Epithelial cell of proximal tubule (primary cell): ENCODE results near the gene CSTF1. TPM values are rescaled to one million over a fixed set of nuclear protein-coding genes. Genes with fewer than 3 reads are reported as not detected.

ENCODE experiments used
- DNase-seq: peaks from one replicate; pipeline ENCODE4 v3.0.0-alpha.2; 2011; ENCODE audit warnings: low read depth
- H3K4me3 ChIP-seq: 2 replicates; pipeline ENCODE4 v1.5.1; 2011; ENCODE audit warnings: low read depth, mild to moderate bottlenecking, low read length
- CTCF ChIP-seq: conservative IDR thresholded peaks from 2 replicates; pipeline ENCODE4 v1.5.1; 2012; ENCODE audit warnings: low read depth, mild to moderate bottlenecking, low read length
- total RNA-seq: library from RNA; depleted of rRNA; stranded (reverse); fragments of >200 nt; gene quantifications from 2 replicates; pipeline ENCODE4 v1.2.3, GENCODE V29; 2015

CSTF1 gene
- total RNA-seq, 1 donor from 2014 or later: 21.6 TPM

GRCh38 chr20:56420940-56421688, 28.7 kb downstream of the CSTF1 start:
- no peak for TF ChIP-seq CTCF
- H3K4me3 ChIP-seq: no peak overlapping the region
- DNase-seq: no peak

GRCh38 chr20:56422076-56422823, 29.8 kb downstream of the CSTF1 start:
- no peak overlapping the region for H3K4me3 ChIP-seq
- peak; percentile 24 for TF ChIP-seq CTCF
- peak; percentile 62 for DNase-seq

GRCh38 chr20:56422824-56423189, 30.4 kb downstream of the CSTF1 start:
- no peak for TF ChIP-seq CTCF
- H3K4me3 ChIP-seq: no peak overlapping the region
- DNase-seq: no peak

GRCh38 chr20:56423211-56423610, 30.8 kb downstream of the CSTF1 start:
- no peak overlapping the region for H3K4me3 ChIP-seq
- no peak for DNase-seq
- TF ChIP-seq CTCF: no peak

- no peak for TF ChIP-seq CTCF
- DNase-seq: no peak
- no peak overlapping the region for H3K4me3 ChIP-seq
Measured at GRCh38 chr20:56423886-56424285, 31.4 kb downstream of the CSTF1 start.

GRCh38 chr20:56424931-56425330, 32.5 kb downstream of the CSTF1 start:
- H3K4me3 ChIP-seq: no peak overlapping the region
- no peak for TF ChIP-seq CTCF
- no peak for DNase-seq
